ENCODE data around the gene LCOR.
A peak's percentile ranks its signal among the peaks of the same experiment; 100 is the strongest.
"Not testable (repeated sequence)": the region's sequence is repeated elsewhere in the genome, so short reads cannot be mapped to it uniquely, and the experiment has no call there.

The LCOR gene

GRCh38 chr10:96831867-96832720, at the start of gene LCOR:
TSS of gene LCOR (plus strand) at chr10:96832298. CDS start at chr10:96949058, 116,760 bp downstream.
- DNase-seq, result peak; percentile 84

GRCh38 chr10:96784253-96784652, 47.8 kb upstream of the LCOR start:
- no peak for DNase-seq

DNA sequence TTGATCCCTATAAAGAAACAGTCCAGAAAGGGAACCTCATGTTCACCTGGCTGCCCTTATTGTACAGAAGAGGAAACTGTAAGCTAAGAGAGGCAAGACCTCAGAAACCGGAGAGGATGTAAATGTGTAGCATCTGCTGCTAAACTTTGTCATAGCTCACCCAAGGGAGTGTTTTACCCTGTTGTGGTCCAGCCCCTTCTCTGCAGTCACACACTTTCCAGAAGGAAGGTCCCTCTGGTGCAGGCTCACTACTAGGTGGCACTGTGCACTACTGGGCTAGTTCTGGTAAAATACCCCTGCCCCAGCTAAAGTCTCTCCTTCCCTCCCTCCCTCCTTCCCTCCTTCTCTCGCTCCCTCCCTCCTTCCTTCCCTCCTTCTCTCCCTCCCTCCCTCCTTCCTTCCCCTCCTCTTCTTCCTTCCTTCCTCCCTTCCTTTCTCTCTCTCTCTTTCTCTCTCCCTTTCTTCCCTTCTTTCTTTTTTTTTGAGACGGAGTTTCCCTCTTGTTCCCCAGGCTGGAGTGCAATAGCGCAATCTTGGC, 42.5 kb upstream of the LCOR start:
- DNase-seq, result no peak

- DNase-seq, result no peak
Measured at GRCh38 chr10:96791902-96792301, 40.2 kb upstream of the LCOR start.

- no peak for DNase-seq
Measured at GRCh38 chr10:96794836-96795733, 37.0 kb upstream of the LCOR start.

- no peak for DNase-seq
Measured at GRCh38 chr10:96797485-96797884, 34.6 kb upstream of the LCOR start.

DNA sequence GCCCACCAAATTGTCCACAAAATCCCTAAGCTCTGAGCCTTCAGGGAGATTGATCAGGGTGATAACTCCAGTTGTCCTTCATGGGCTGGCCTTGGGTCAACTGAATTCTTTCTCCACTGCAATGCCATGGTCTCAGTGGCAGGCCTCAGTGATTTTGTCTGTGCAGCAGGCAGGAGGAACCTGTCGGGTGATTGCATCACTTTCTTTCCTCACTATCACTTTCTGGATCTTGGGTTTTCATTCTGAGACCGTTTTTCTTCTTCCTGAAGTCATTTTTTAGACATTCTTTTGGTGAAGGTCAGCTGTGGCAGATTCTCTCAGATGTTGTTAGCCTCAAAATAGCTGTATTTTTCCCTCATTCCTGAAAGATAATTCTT, 28.8 kb upstream of the LCOR start:
- no peak for DNase-seq

DNA sequence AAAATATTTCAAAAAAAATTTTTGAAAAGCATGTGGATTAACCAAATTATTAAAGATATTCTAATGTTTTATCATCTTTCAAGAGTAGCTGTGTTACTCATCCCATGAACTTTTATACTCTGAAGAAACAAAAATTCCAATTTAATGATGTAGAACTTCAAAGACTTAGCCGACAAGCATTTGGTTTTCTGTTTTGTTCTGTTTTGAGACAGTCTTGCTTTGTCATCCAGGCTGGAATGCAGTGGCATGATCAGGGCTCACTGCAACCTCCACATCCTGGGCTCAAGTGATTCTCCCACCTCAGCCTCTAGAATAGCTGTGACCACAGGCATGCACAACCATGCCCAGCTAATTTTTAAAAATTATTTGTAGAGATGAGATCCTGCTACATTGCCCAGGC, 17.8 kb upstream of the LCOR start:
- DNase-seq, result no peak

- not testable (repeated sequence) for DNase-seq
Measured at GRCh38 chr10:96818971-96819370, 13.1 kb upstream of the LCOR start.

DNA sequence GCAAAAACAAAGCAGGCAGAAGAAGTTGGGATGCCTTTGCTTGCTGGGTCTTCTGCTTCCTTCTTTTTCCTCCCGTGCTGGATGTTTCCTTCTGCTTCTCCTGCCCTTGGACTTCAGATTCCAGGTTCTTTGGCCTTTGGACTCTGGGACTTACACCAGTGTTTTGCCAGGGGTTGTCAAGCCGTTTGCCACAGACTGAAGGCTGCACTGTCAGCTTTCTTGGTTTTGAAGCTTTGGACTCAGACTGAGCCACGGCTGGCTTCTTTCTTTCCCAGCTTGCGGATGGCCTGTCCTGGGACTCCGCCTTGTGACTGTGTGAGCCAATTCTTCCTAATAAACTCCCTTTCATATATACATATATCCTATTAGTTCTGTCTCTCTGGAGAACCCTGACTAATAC, 11.3 kb upstream of the LCOR start:
- no peak for DNase-seq

DNA sequence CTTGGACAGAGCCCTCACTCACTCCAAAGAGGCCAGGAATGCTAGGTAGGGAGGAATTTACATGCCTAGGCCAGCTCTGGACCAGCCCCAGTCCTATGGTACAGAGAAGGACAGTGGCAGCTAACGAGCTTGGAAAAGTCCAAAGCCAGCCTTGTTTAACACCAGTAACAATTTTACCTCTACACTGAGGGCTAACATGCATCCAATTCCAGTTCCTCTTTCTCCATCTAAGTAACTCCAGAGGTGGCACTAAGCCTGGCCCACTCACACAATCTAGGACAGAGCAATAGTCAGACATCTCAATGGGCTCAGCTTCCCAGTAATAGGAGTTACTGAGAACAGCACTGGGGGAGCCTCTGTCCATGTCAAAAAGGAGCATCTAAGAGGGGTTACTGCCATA, 5.7 kb upstream of the LCOR start:
- no peak for DNase-seq

- DNase-seq, result no peak
Measured at GRCh38 chr10:96828609-96829008, 3.5 kb upstream of the LCOR start.

- no peak for DNase-seq
Measured at GRCh38 chr10:96829029-96829773, 2.9 kb upstream of the LCOR start.

GRCh38 chr10:96830511-96831199, 1.4 kb upstream of the LCOR start:
- DNase-seq, result peak; percentile 77

- DNase-seq, result no peak
Measured at GRCh38 chr10:96831200-96831866, 765 bp upstream of the LCOR start.

- DNase-seq, result peak; percentile 88
Measured at GRCh38 chr10:96832721-96833219, 672 bp downstream of the LCOR start.

GRCh38 chr10:96833220-96834001, 1.3 kb downstream of the LCOR start:
- no peak for DNase-seq

DNA sequence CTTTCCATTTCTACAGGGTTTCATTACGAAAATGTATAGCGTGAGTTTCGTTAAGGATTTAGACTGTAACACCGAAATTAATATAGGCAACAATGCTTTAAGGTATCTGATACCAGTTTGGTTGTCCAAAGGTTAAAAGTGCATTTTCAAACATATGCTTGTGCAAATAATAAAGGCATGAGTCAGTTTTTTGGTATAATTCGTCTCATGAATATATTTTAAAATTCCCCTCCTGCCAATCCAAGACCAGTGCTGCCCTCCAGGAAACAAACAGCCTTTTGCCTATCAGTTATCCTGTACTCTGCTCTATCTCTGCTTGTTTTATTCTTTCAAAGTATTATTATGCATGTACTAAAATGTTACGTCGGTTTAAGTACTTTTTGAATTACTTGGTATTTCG, 2.0 kb downstream of the LCOR start:
- no peak for DNase-seq

DNA sequence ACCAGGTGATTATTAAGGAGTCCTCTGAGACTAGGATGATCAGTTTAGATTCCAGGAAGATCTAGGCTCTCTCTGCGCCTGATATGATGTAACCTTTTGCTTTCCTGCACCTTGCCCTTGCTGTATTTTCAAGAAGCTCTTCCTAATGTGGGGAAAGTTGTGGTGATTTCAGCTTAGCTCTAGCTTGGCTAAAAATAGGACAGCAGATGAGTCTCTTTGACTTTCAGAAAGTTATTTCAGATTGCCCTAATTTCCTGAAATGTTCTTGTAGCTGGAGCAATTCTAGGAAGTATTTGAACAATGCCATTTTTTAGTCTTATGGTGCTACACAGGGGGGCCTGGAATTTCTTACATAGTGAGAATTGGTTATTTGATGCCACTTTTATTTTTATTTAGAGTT, 3.8 kb downstream of the LCOR start:
- no peak for DNase-seq

DNA sequence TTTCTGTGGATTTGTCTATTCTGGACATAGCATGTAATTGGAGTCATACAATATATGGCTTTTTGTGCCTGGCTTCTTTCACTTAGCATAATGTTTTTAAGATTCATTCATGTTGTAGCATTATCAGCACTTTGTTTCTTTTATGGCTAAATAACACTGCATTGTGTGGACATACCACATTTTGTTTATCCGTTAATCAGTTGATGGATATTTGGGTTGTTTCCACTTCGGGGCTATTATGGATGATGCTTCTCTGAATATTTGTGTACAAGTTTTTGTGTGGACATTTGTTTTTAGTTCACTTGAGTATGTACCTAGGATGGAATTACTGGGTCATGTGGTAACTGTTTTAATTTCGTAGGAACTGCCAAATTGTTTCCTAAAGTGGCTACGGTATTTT, 6.4 kb downstream of the LCOR start:
- DNase-seq, result no peak
